Measurements from ENCODE around the gene DTD1.

Gene DTD1

DNA sequence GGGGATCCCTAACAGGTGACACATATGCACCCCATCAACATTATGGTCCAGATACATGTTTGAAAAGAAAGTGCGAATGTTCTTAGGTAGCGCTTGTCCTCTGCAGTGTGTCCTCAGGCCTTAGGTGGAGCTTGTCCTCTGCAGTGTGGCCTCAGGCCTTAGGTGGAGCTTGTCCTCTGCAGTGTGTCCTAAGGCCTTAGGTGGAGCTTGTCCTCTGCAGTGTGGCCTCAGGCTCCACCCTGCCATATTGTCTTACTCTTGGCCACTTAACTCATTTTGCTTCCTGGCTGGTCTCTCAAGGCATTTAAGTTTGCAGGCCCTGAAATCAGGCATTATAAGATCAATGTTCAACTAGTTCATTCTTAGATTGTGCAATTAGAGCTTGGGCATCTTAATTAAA lies 151.0 kb downstream of the DTD1 start:
- H2AK5ac ChIP-seq (ENCODE audit: low read length): no peak overlapping the region
- no peaks in the 10 kb centered on the region for H3K4me1 ChIP-seq (ENCODE audit: control insufficient read depth, low read depth, low read length)
- no peak overlapping the region for H3K56ac ChIP-seq (ENCODE audit: low read length)
- H4K5ac ChIP-seq (ENCODE audit: low read length): no peak overlapping the region
- no peak overlapping the region for H3K4ac ChIP-seq (ENCODE audit: low read depth, low read length)
- no peak overlapping the region for H2BK15ac ChIP-seq (replicated peaks; ENCODE audit: low read depth)
- DNase-seq: peak; percentile 38
- no CpG with 5 or more reads among the region's 2 CpGs for WGBS (ENCODE audit: extremely low coverage, insufficient coverage, low lambda C conversion rate)
- H3K79me2 ChIP-seq (ENCODE audit: control insufficient read depth, insufficient read depth, low read length): no peaks in the 10 kb centered on the region
- H3K9ac ChIP-seq (ENCODE audit: low read length): no peak overlapping the region
- H3K23ac ChIP-seq (ENCODE audit: low read length): no peak overlapping the region
- no peak overlapping the region for H3K4me2 ChIP-seq (ENCODE audit: low read length)
- H2BK5ac ChIP-seq (ENCODE audit: low read length): no peak overlapping the region
- no peaks in the 10 kb centered on the region for H3K36me3 ChIP-seq (ENCODE audit: control insufficient read depth, insufficient read depth, low read length)
- no peak overlapping the region for H2BK120ac ChIP-seq (ENCODE audit: low read depth, low read length)
- H3K18ac ChIP-seq (ENCODE audit: low read length): no peak overlapping the region
- no peak overlapping the region for H3K27ac ChIP-seq (ENCODE audit: low read depth, low read length)
- no peak overlapping the region for H4K8ac ChIP-seq (ENCODE audit: low read depth, low read length)
- no peak overlapping the region for H3K4me3 ChIP-seq (ENCODE audit: low read length)
- no peaks in the 10 kb centered on the region for H3K79me1 ChIP-seq (ENCODE audit: low read length)
- H3K27me3 ChIP-seq (ENCODE audit: insufficient read depth, low read length, poor library complexity): no peaks in the 10 kb centered on the region

DNA sequence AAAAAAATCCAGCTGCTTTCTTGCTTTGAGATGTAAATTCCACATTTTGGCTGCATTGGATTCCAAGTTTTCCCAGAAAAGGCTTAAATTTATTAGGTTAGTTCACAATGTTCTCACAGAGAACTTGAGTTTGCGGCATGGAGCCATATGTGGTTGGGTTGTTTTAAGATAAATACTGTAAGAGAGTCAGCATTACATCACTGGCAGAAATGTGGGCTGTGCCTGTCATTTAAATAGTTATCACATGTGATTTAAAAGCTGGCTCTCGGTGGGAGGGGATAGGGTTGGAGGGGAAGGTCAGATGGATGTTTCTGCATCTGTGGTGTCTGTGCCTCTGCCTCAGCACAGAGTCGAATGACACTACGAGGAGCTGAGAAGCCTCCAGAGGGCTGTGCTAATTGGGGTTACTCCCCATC lies 151.9 kb downstream of the DTD1 start:
- no peaks in the 10 kb centered on the region for H3K27me3 ChIP-seq (ENCODE audit: insufficient read depth, low read length, poor library complexity)
- H2BK15ac ChIP-seq (replicated peaks; ENCODE audit: low read depth): no peak overlapping the region
- no CpG with 5 or more reads among the region's 4 CpGs for WGBS (ENCODE audit: extremely low coverage, insufficient coverage, low lambda C conversion rate)
- H3K23ac ChIP-seq (ENCODE audit: low read length): no peak overlapping the region
- no peak overlapping the region for H3K4me2 ChIP-seq (ENCODE audit: low read length)
- no peaks in the 10 kb centered on the region for H3K79me2 ChIP-seq (ENCODE audit: control insufficient read depth, insufficient read depth, low read length)
- DNase-seq: peak; percentile 66
- no peaks in the 10 kb centered on the region for H3K36me3 ChIP-seq (ENCODE audit: control insufficient read depth, insufficient read depth, low read length)
- no peaks in the 10 kb centered on the region for H3K4me1 ChIP-seq (ENCODE audit: control insufficient read depth, low read depth, low read length)
- no peak overlapping the region for H3K27ac ChIP-seq (ENCODE audit: low read depth, low read length)
- no peak overlapping the region for H2BK5ac ChIP-seq (ENCODE audit: low read length)
- no peak overlapping the region for H3K9ac ChIP-seq (ENCODE audit: low read length)
- H2AK5ac ChIP-seq (ENCODE audit: low read length): no peak overlapping the region
- H4K5ac ChIP-seq (ENCODE audit: low read length): no peak overlapping the region
- no peak overlapping the region for H3K56ac ChIP-seq (ENCODE audit: low read length)
- no peak overlapping the region for H4K8ac ChIP-seq (ENCODE audit: low read depth, low read length)
- no peak overlapping the region for H2BK120ac ChIP-seq (ENCODE audit: low read depth, low read length)
- H3K79me1 ChIP-seq (ENCODE audit: low read length): no peaks in the 10 kb centered on the region
- H3K18ac ChIP-seq (ENCODE audit: low read length): no peak overlapping the region
- H3K4me3 ChIP-seq (ENCODE audit: low read length): no peak overlapping the region
- H3K4ac ChIP-seq (ENCODE audit: low read depth, low read length): no peak overlapping the region

DNA sequence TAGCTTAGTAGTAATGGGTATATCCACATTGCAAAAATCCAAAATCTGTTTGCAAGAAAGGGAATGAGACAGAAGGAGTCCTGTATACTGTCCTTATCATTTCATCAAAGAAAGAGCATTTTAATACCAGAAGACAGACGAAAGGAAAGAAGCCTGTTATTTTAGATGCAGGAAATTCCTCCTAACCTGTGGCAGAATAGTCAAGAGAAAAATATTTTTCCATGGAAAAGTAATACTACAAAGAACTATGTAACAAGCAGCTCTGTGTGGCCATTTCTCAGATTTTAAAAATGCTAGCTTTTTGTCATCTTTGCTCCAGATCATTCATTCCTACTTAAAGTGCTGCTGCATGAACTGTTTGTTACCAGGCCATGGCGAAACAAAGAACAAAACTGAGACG lies 152.9 kb downstream of the DTD1 start:
- H3K4me1 ChIP-seq (ENCODE audit: control insufficient read depth, low read depth, low read length): no peaks in the 10 kb centered on the region
- H3K27me3 ChIP-seq (ENCODE audit: insufficient read depth, low read length, poor library complexity): no peaks in the 10 kb centered on the region
- H2BK120ac ChIP-seq (ENCODE audit: low read depth, low read length): no peak overlapping the region
- no peak overlapping the region for H2BK5ac ChIP-seq (ENCODE audit: low read length)
- DNase-seq: no peak
- no peak overlapping the region for H4K5ac ChIP-seq (ENCODE audit: low read length)
- no peaks in the 10 kb centered on the region for H3K36me3 ChIP-seq (ENCODE audit: control insufficient read depth, insufficient read depth, low read length)
- no peak overlapping the region for H3K18ac ChIP-seq (ENCODE audit: low read length)
- H2BK15ac ChIP-seq (replicated peaks; ENCODE audit: low read depth): no peak overlapping the region
- no peak overlapping the region for H2AK5ac ChIP-seq (ENCODE audit: low read length)
- no peaks in the 10 kb centered on the region for H3K79me1 ChIP-seq (ENCODE audit: low read length)
- no peak overlapping the region for H3K23ac ChIP-seq (ENCODE audit: low read length)
- no peak overlapping the region for H3K27ac ChIP-seq (ENCODE audit: low read depth, low read length)
- H3K4ac ChIP-seq (ENCODE audit: low read depth, low read length): no peak overlapping the region
- no peaks in the 10 kb centered on the region for H3K79me2 ChIP-seq (ENCODE audit: control insufficient read depth, insufficient read depth, low read length)
- H3K56ac ChIP-seq (ENCODE audit: low read length): no peak overlapping the region
- no peak overlapping the region for H3K4me3 ChIP-seq (ENCODE audit: low read length)
- H4K8ac ChIP-seq (ENCODE audit: low read depth, low read length): no peak overlapping the region
- no CpG with 5 or more reads among the region's 3 CpGs for WGBS (ENCODE audit: extremely low coverage, insufficient coverage, low lambda C conversion rate)
- no peak overlapping the region for H3K9ac ChIP-seq (ENCODE audit: low read length)
- no peak overlapping the region for H3K4me2 ChIP-seq (ENCODE audit: low read length)

DNA sequence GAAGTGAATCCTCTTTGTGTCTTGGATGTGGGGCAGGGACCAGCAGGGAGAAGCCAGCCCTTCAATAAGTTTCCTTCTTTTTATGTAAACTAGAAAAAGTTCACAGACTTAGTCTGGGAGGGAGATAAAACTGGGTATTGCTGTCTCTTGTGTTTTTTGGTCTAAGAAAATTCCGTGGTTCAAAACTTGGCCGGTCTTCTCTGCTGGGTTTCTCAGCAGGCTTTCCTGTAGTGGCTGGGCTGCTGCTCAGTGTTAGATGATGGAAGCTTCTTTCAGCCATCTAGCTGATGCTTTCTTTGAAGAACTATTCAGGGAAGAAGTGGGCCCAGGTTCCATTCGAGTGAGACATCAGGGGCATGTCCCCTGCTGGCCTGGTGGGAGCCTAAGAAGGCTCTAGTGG lies 155.0 kb downstream of the DTD1 start:
- Histone ChIP-seq H3K18ac (ENCODE audit: low read length) (no peak overlapping the region), H3K4me3 (ENCODE audit: low read length) (no peak overlapping the region), H3K56ac (ENCODE audit: low read length) (no peak overlapping the region), H2BK15ac (replicated peaks; ENCODE audit: low read depth) (no peak overlapping the region), H3K27me3 (ENCODE audit: insufficient read depth, low read length, poor library complexity) (no peaks in the 10 kb centered on the region), H3K4ac (ENCODE audit: low read depth, low read length) (no peak overlapping the region), H2BK5ac (ENCODE audit: low read length) (no peak overlapping the region), H4K8ac (ENCODE audit: low read depth, low read length) (no peak overlapping the region), H3K36me3 (ENCODE audit: control insufficient read depth, insufficient read depth, low read length) (no peaks in the 10 kb centered on the region), H2BK120ac (ENCODE audit: low read depth, low read length) (no peak overlapping the region), H3K23ac (ENCODE audit: low read length) (no peak overlapping the region), H3K79me1 (ENCODE audit: low read length) (no peaks in the 10 kb centered on the region), H3K9ac (ENCODE audit: low read length) (no peak overlapping the region), H4K5ac (ENCODE audit: low read length) (no peak overlapping the region), H3K4me1 (ENCODE audit: control insufficient read depth, low read depth, low read length) (no peaks in the 10 kb centered on the region), H2AK5ac (ENCODE audit: low read length) (no peak overlapping the region), H3K4me2 (ENCODE audit: low read length) (no peak overlapping the region), H3K27ac (ENCODE audit: low read depth, low read length) (no peak overlapping the region), H3K79me2 (ENCODE audit: control insufficient read depth, insufficient read depth, low read length) (no peaks in the 10 kb centered on the region)
- no peak for DNase-seq
- WGBS (ENCODE audit: extremely low coverage, insufficient coverage, low lambda C conversion rate): no CpG with 5 or more reads among the region's 3 CpGs

DNA sequence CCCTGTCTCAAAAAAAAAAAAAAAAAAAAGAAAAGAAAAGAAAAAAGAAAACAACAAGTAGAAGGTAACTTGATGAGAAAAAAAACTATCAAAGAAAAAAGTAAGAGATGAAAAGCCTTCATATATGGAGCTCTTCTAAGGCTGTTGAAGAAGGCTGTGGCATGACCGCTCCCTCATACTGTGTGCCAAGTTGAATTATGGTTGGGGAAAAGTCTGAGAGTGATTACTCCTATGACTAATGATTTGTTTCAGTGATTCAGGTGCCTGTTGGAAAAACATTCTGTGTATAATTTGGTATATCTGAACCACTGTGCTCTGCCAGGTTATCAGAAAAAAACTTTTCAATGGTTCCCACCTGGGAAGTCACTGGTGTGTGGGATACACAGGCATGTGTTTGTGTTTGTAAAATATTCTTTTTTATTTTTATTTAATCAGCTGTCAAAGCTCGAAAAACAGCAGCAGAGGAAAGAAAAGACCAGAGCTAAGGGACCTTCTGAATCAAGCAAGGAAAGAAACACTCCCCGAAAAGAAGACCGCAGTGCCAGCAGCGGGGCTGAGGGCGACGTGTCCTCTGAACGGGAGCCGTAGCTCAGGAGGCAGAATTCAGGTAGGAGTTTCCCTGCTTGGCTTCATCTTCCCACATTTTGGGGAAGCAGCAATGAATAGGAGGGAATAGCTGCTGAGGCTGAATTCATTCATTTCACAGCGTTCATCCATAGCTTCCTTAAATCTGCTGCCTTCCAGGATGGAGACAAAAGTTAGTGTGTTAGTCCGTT lies 156.0 kb downstream of the DTD1 start:
- no CpG with 5 or more reads among the region's 11 CpGs for WGBS (ENCODE audit: extremely low coverage, insufficient coverage, low lambda C conversion rate)
- H3K36me3 ChIP-seq (ENCODE audit: control insufficient read depth, insufficient read depth, low read length): no peaks in the 10 kb centered on the region

DNA sequence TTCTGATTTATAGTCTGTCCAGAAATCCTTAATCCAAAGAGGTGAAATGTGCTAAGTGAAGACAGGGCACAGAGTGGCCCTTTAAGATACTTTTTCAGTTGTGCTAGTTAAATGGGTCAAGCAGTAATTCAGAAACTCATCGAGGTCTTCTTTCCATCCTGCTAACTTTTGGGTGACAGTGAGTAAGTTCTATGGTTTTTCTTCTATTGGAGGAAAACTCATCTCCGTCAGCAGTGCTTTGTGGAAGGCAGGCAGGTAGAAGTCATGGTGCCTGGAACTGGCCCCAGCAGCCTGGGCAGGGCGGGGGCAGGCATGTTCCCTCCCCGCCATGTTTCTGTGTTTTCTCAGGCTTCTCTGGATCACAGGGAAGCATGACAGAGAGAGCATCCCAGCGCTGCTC lies 159.2 kb downstream of the DTD1 start:
- H3K4ac ChIP-seq (ENCODE audit: low read depth, low read length): no peak overlapping the region
- H3K56ac ChIP-seq (ENCODE audit: low read length): no peak overlapping the region
- H2BK5ac ChIP-seq (ENCODE audit: low read length): no peak overlapping the region
- no peak overlapping the region for H4K5ac ChIP-seq (ENCODE audit: low read length)
- H2AK5ac ChIP-seq (ENCODE audit: low read length): no peak overlapping the region
- no peak overlapping the region for H2BK15ac ChIP-seq (replicated peaks; ENCODE audit: low read depth)
- H2BK120ac ChIP-seq (ENCODE audit: low read depth, low read length): no peak overlapping the region
- no peak overlapping the region for H3K23ac ChIP-seq (ENCODE audit: low read length)
- no peaks in the 10 kb centered on the region for H3K36me3 ChIP-seq (ENCODE audit: control insufficient read depth, insufficient read depth, low read length)
- H3K27me3 ChIP-seq (ENCODE audit: insufficient read depth, low read length, poor library complexity): no peaks in the 10 kb centered on the region
- no peak overlapping the region for H3K9ac ChIP-seq (ENCODE audit: low read length)
- no peak overlapping the region for H3K4me2 ChIP-seq (ENCODE audit: low read length)
- H3K79me2 ChIP-seq (ENCODE audit: control insufficient read depth, insufficient read depth, low read length): no peaks in the 10 kb centered on the region
- DNase-seq: no peak
- no peak overlapping the region for H3K4me3 ChIP-seq (ENCODE audit: low read length)
- H3K18ac ChIP-seq (ENCODE audit: low read length): no peak overlapping the region
- WGBS (ENCODE audit: extremely low coverage, insufficient coverage, low lambda C conversion rate): no CpG with 5 or more reads among the region's 5 CpGs
- no peaks in the 10 kb centered on the region for H3K79me1 ChIP-seq (ENCODE audit: low read length)
- no peak overlapping the region for H3K27ac ChIP-seq (ENCODE audit: low read depth, low read length)
- no peak overlapping the region for H4K8ac ChIP-seq (ENCODE audit: low read depth, low read length)
- no peaks in the 10 kb centered on the region for H3K4me1 ChIP-seq (ENCODE audit: control insufficient read depth, low read depth, low read length)

More for the DNA sequence above, 156.0 kb downstream of the DTD1 start:
- Histone ChIP-seq H4K5ac (ENCODE audit: low read length) (no peak overlapping the region), H3K79me1 (ENCODE audit: low read length) (no peaks in the 10 kb centered on the region), H3K27ac (ENCODE audit: low read depth, low read length) (no peak overlapping the region), H3K4me2 (ENCODE audit: low read length) (no peak overlapping the region), H3K23ac (ENCODE audit: low read length) (no peak overlapping the region), H3K27me3 (ENCODE audit: insufficient read depth, low read length, poor library complexity) (no peaks in the 10 kb centered on the region), H3K18ac (ENCODE audit: low read length) (no peak overlapping the region), H2BK5ac (ENCODE audit: low read length) (no peak overlapping the region), H3K79me2 (ENCODE audit: control insufficient read depth, insufficient read depth, low read length) (no peaks in the 10 kb centered on the region), H3K4me1 (ENCODE audit: control insufficient read depth, low read depth, low read length) (no peaks in the 10 kb centered on the region), H3K4ac (ENCODE audit: low read depth, low read length) (no peak overlapping the region), H2BK15ac (replicated peaks; ENCODE audit: low read depth) (no peak overlapping the region), H4K8ac (ENCODE audit: low read depth, low read length) (no peak overlapping the region), H3K9ac (ENCODE audit: low read length) (no peak overlapping the region), H2BK120ac (ENCODE audit: low read depth, low read length) (no peak overlapping the region), H2AK5ac (ENCODE audit: low read length) (no peak overlapping the region), H3K56ac (ENCODE audit: low read length) (no peak overlapping the region), H3K4me3 (ENCODE audit: low read length) (no peak overlapping the region)
- DNase-seq: no peak

Data from mesendoderm (in vitro differentiated cells).